K562 (cell line): ENCODE measurements around the gene PLXNB2. TPM values are rescaled to one million over a fixed set of nuclear protein-coding genes. Genes with fewer than 3 reads are reported as not detected.
A peak's percentile ranks its signal among the peaks of the same experiment; 100 is the strongest.

Source experiments
- ATAC-seq: fragments of 200-7000 bp; cut with Tn5 transposase; 3 replicates; pipeline ENCODE4 v1.9.1; 2020; ENCODE audit warnings: moderate library complexity
- BruUV-seq: library from RNA; stranded (reverse); fragments of 400-500 nt; replicated peaks from 2 replicates; lab custom pipeline; 2021; lab: Mats Ljungman, UMichigan
- CTCF ChIA-PET: fragments of 300-600 bp; formaldehyde crosslinking; extraction: SDS; loops from one replicate; lab custom pipeline; 2021; ENCODE audit warnings: low intra/inter-chr PET ratio; lab: Yijun Ruan, JAX
- POLR2A ChIA-PET: fragments of 300-600, 350-650 bp; sonication (Branson Sonifier 250); formaldehyde crosslinking; extraction: SDS; loops from one replicate; lab custom pipeline; 2021; ENCODE audit warnings: antibody characterized with exemption, inconsistent platforms; lab: Yijun Ruan, JAX
- DNase-seq, 4 experiments: peaks; one replicate each; pipeline versions ENCODE4 v3.0.0 to v3.0.0-alpha.2; 2011 to 2018; ENCODE audit warnings: low spot score in 3 of 4, mixed read lengths in 3 of 4; ENCODE audit errors: extremely low read depth in 1 of 4
- FAIRE-seq: peaks from 2 replicates; lab custom pipeline; 2011; peaks lifted over from hg19 to GRCh38; lab: Jason Lieb, UNC
- H2AFZ ChIP-seq: 2 replicates; pipeline ENCODE4 v1.6.0; 2011; ENCODE audit warnings: low read depth, low read length, control low read depth, inconsistent platforms
- H3K27ac ChIP-seq: fragments of 200-600 bp; 3 replicates; pipeline ENCODE4 v1.8.0; 2011; ENCODE audit warnings: low read depth, mild to moderate bottlenecking, control low read depth, inconsistent platforms, low read length, moderate library complexity, mixed read lengths; ENCODE audit errors: extremely low read depth
- H3K27me3 ChIP-seq, 2 experiments: fragments of 300-600 bp in 1 of 2; 2 replicates in 1 of 2; 3 replicates in 1 of 2; pipeline versions ENCODE4 v1.6.0 to v1.8.0; 2011; ENCODE audit warnings: inconsistent platforms in 2 of 2, low read length in 2 of 2, mild to moderate bottlenecking in 1 of 2, mixed read lengths in 1 of 2, moderate library complexity in 1 of 2; ENCODE audit not compliant: control insufficient read depth in 2 of 2, insufficient read depth in 2 of 2
- H3K36me3 ChIP-seq: fragments of 300-600 bp; 3 replicates; pipeline ENCODE4 v1.8.0; 2011; ENCODE audit warnings: mild to moderate bottlenecking, low read length, inconsistent platforms; ENCODE audit not compliant: control insufficient read depth, insufficient read depth
- H3K4me1 ChIP-seq, 2 experiments: fragments of 200-600 bp in 1 of 2; replicated peaks in 1 of 2; 2 replicates in 1 of 2; 3 replicates in 1 of 2; pipeline versions ENCODE4 v1.5.1 to v1.8.0; 2011; ENCODE audit warnings: inconsistent platforms in 2 of 2, low read length in 2 of 2, mild to moderate bottlenecking in 1 of 2, mixed read lengths in 1 of 2, moderate library complexity in 1 of 2; ENCODE audit not compliant: control insufficient read depth in 2 of 2, insufficient read depth in 2 of 2
- H3K4me2 ChIP-seq: 2 replicates; pipeline ENCODE4 v1.6.1; 2011; ENCODE audit warnings: low read length, control low read depth, inconsistent platforms, mixed read lengths; ENCODE audit not compliant: insufficient read depth
- H3K4me3 ChIP-seq: fragments of 200-600 bp; sonication (generic), shearing (Covaris generic); 2 replicates; pipeline ENCODE4 v1.5.1; 2016; ENCODE audit warnings: control low read depth, inconsistent platforms
- H3K79me2 ChIP-seq: fragments of 200-600 bp; 3 replicates; pipeline ENCODE4 v1.8.0; 2011; ENCODE audit warnings: low read length, inconsistent platforms; ENCODE audit not compliant: control insufficient read depth, insufficient read depth
- H3K9ac ChIP-seq, 2 experiments: 2 replicates each; pipeline versions ENCODE4 v1.6.0 to v1.6.1; 2011; ENCODE audit warnings: low read depth in 2 of 2, low read length in 2 of 2, control low read depth in 1 of 2, inconsistent platforms in 1 of 2, mild to moderate bottlenecking in 1 of 2, mixed read lengths in 1 of 2; ENCODE audit not compliant: insufficient read depth in 1 of 2
- H3K9me1 ChIP-seq: one replicate; pipeline ENCODE4 v1.6.0; 2011; ENCODE audit warnings: inconsistent platforms, mild to moderate bottlenecking, low read length, moderate library complexity; ENCODE audit not compliant: control insufficient read depth, insufficient read depth
- H3K9me3 ChIP-seq: replicated peaks from 2 replicates; pipeline ENCODE4 v1.5.1; 2011; ENCODE audit warnings: low read depth, low read length, inconsistent platforms; ENCODE audit not compliant: control insufficient read depth, insufficient read depth
- H4K20me1 ChIP-seq: replicated peaks from 2 replicates; pipeline ENCODE4 v1.6.1; 2011; ENCODE audit warnings: low read length, inconsistent platforms, mixed read lengths; ENCODE audit not compliant: control insufficient read depth, insufficient read depth
- ATF6 ChIP-seq: sonication (generic); formaldehyde crosslinking; IDR thresholded peaks from 2 replicates; pipeline ENCODE4 v1.4.0; 2020; ENCODE audit warnings: mild to moderate bottlenecking, missing genetic modification reagents
- ETV5 ChIP-seq: sonication (generic); formaldehyde crosslinking; IDR thresholded peaks from 2 replicates; pipeline ENCODE4 v1.4.0; 2020; ENCODE audit warnings: low read depth, mild to moderate bottlenecking, missing genetic modification reagents
- FOS ChIP-seq: IDR thresholded peaks from 3 replicates; pipeline ENCODE4 v1.6.1; 2011; ENCODE audit not compliant: insufficient read length; ENCODE audit errors: extremely low read depth
- FOXM1 ChIP-seq, 2 experiments: fragments of 450-650 bp in 1 of 2; sonication (generic) in 1 of 2; formaldehyde crosslinking in 1 of 2; IDR thresholded peaks; 2 replicates each; pipeline versions ENCODE4 v1.6.1 to v1.9.0; 2017 to 2022; ENCODE audit warnings: low read depth in 2 of 2, mild to moderate bottlenecking in 2 of 2, missing genetic modification reagents in 1 of 2, moderate library complexity in 1 of 2
- GABPA ChIP-seq: fragments of 200-800 bp; sonication (Bioruptor generic); conservative IDR thresholded peaks from 2 replicates; pipeline ENCODE4 v1.6.1; 2016; ENCODE audit warnings: low read depth, missing genetic modification characterization, missing compliant biosample characterization
- KDM4B ChIP-seq, 2 experiments: fragments of 450-650 bp in 1 of 2; sonication (generic) in 1 of 2; IDR thresholded peaks; 2 replicates each; pipeline ENCODE4 v1.6.1; 2016 to 2017; ENCODE audit warnings: borderline replicate concordance in 2 of 2, antibody characterized with exemption in 1 of 2, low read depth in 1 of 2, mild to moderate bottlenecking in 1 of 2
- MTA2 ChIP-seq: fragments of 450-650 bp; IDR thresholded peaks from 2 replicates; pipeline ENCODE4 v1.6.1; 2016; ENCODE audit warnings: low read depth
- NRF1 ChIP-seq, 2 experiments: fragments of 450-650 bp; IDR thresholded peaks in 1 of 2; conservative IDR thresholded peaks in 1 of 2; 2 replicates each; pipeline ENCODE4 v1.6.1; 2014; ENCODE audit warnings: mild to moderate bottlenecking in 2 of 2
- PHF8 ChIP-seq: fragments of 200-600 bp; sonication (generic); IDR thresholded peaks from 2 replicates; pipeline ENCODE4 v1.6.1; 2012; ENCODE audit warnings: mixed run types, mild to moderate bottlenecking, inconsistent platforms, low read length, moderate library complexity, borderline replicate concordance
- POLR2A ChIP-seq: fragments of 450-650 bp; conservative IDR thresholded peaks from 2 replicates; pipeline ENCODE4 v1.6.1; 2016
- POLR2AphosphoS2 ChIP-seq: IDR thresholded peaks from 2 replicates; pipeline ENCODE4 v1.6.1; 2012; ENCODE audit warnings: low read length, improper control_type of control experiment
- POLR2H ChIP-seq: IDR thresholded peaks from 2 replicates; pipeline ENCODE4 v1.6.1; 2016; ENCODE audit warnings: missing genetic modification characterization, low read depth, mild to moderate bottlenecking, control low read depth, missing compliant biosample characterization, moderate library complexity
- RBBP5 ChIP-seq: fragments of 200-600 bp; sonication (generic); IDR thresholded peaks from 2 replicates; pipeline ENCODE4 v1.6.1; 2012; ENCODE audit warnings: borderline replicate concordance, mild to moderate bottlenecking, low read length, control low read depth, inconsistent platforms; ENCODE audit not compliant: insufficient read depth, poor library complexity, severe bottlenecking
- SAFB ChIP-seq: fragments of 200-400 bp; formaldehyde crosslinking; IDR thresholded peaks from 2 replicates; pipeline ENCODE4 v1.6.1; 2017; ENCODE audit warnings: low read depth, low read length, borderline replicate concordance
- SMAD4 ChIP-seq: fragments of 250-450 bp; sonication (Bioruptor Pico); conservative IDR thresholded peaks from 2 replicates; pipeline ENCODE4 v1.8.0; 2021; ENCODE audit warnings: inconsistent platforms, mild to moderate bottlenecking, moderate library complexity
- SUPT5H ChIP-seq: fragments of 450-650 bp; IDR thresholded peaks from 2 replicates; pipeline ENCODE4 v1.6.1; 2016
- VEZF1 ChIP-seq: fragments of 200-800 bp; sonication (Bioruptor generic); IDR thresholded peaks from 2 replicates; pipeline ENCODE4 v1.6.1; 2017; ENCODE audit warnings: missing genetic modification characterization, missing compliant biosample characterization
- ZC3H4 ChIP-seq: sonication (generic); formaldehyde crosslinking; IDR thresholded peaks from 2 replicates; pipeline ENCODE4 v1.9.0; 2021; ENCODE audit warnings: missing genetic modification reagents, borderline replicate concordance
- ZKSCAN3 ChIP-seq: fragments of 250-450 bp; sonication (Bioruptor Pico); IDR thresholded peaks from 2 replicates; pipeline ENCODE4 v1.4.0; 2020
- WGBS: fragments of 100-300 bp; shearing (Covaris generic); methylation state at CpG from one replicate; pipeline ENCODE4 v1.1.6; 2016; ENCODE audit warnings: low coverage, mixed read lengths; ENCODE audit not compliant: insufficient coverage; ENCODE audit errors: missing lambda C conversion rate; 5-methylcytosine and 5-hydroxymethylcytosine counted together
- in situ Hi-C: fragments of 300-500 bp; cut with MboI; formaldehyde crosslinking; loops from 4 replicates; pipeline ENCODE4 v1.15.0; 2018; ENCODE audit warnings: inconsistent platforms, mixed read lengths
- intact Hi-C: fragments of 100-400 bp; cut with micrococcal nuclease; formaldehyde crosslinking; loops from 2 replicates; pipeline ENCODE4 v1.14.2; 2022
- polyA plus RNA-seq, 8 experiments: library from polyadenylated mRNA; depleted of rRNA in 4 of 8; stranded (reverse) in 5 of 8; unstranded in 3 of 8; fragments of >200 nt; fragmentation: Nextera tagmentation in 2 of 8; fragmentation: Illumina TruSeq in 1 of 8; extraction: Ambion mirVana in 2 of 8; extraction: Trizol in 1 of 8; gene quantifications; 2 replicates each; pipeline versions ENCODE4 v1.2.1 to v1.2.3, GENCODE V29; 2011 to 2014; ENCODE audit warnings: inconsistent platforms in 1 of 8, missing spikeins in 1 of 8
- total RNA-seq, 7 experiments: library from RNA; depleted of rRNA in 6 of 7; stranded (reverse); fragments of >200 nt in 6 of 7; fragmentation: Illumina TruSeq in 2 of 7; extraction: Trizol in 2 of 7; gene quantifications; 2 replicates each; pipeline versions ENCODE4 v1.2.1 to v1.2.3, GENCODE V29; 2011 to 2021; ENCODE audit warnings: low replicate concordance in 1 of 7

PLXNB2 gene
- total and polyA plus RNA-seq, 9 of the 15 experiments (the other 6 are each of a cell fraction or from before 2014, with no cell fraction given) = 0.15 to 45.1 (median 13.6) TPM

GRCh38 chr22:50308597-50308935, 1.1 kb upstream of the PLXNB2 start (continued):
- 0 out of 2 replicates have a peak, but pooled peaks have one; percentile 32 for TF ChIP-seq ETV5 (CRISPR knock-in tag)
- no peak for TF ChIP-seq RBBP5
- no peak for TF ChIP-seq FOS
- no peak for TF ChIP-seq POLR2AphosphoS2
- TF ChIP-seq SAFB = no peak
- TF ChIP-seq NRF1 (conservative IDR thresholded peaks at IDR 0.05 in 1 of 2, IDR thresholded peaks at IDR 0.05 in 1 of 2) = 0 out of 4 replicates have a peak, but pooled peaks have one; percentile 8 to 23
- peak; percentile 48 for TF ChIP-seq POLR2A
- no peak for TF ChIP-seq KDM4B (IDR thresholded peaks at IDR 0.05; ENCODE audit: borderline replicate concordance in 2 of 2, low read depth in 1 of 2)
- TF ChIP-seq ZC3H4 (CRISPR knock-in tag) = no peak
- TF ChIP-seq POLR2H (tag) = no peak
- 0 out of 2 replicates have a peak, but pooled peaks have one; percentile 29 for TF ChIP-seq SUPT5H
- TF ChIP-seq GABPA (tag) = peak; percentile 32

- Histone ChIP-seq H3K9ac (peak overlapping the region in 1 of 2 experiments; percentile 83; a peak in 1 of 4 replicates), H3K4me3 (no peak overlapping the region), H4K20me1 (no peaks in the 10 kb centered on the region), H3K79me2 (peaks cover 40% of the 10 kb centered on the region), H3K9me3 (no peaks in the 10 kb centered on the region), H2AFZ (no peak overlapping the region), H3K36me3 (no peaks in the 10 kb centered on the region), H3K27me3 (no peaks in the 10 kb centered on the region), H3K9me1 (no peaks in the 10 kb centered on the region), H3K4me1 (peaks cover 34 to 87% of the 10 kb centered on the region in 2 experiments), H3K27ac (peak overlapping the region; percentile 57; the same call in 1 of the 3 replicates), H3K4me2 (no peak overlapping the region; the same call in none of the 2 replicates)
- POLR2A ChIA-PET = interaction anchor here (1.1 to 1.4 kb wide), 2 partner anchors 14 to 46 kb away, joined by 3 to 4 read pairs; partner anchors contain the start of gene MAPK12
- BruUV-seq = no TSS peak
- in situ Hi-C loops (no loop called here), intact Hi-C loops (no loop called here)
- CTCF ChIA-PET = no interaction called here
- FAIRE-seq (no peak), DNase-seq (no peak), ATAC-seq (no peak)
- WGBS = 60% methylated on average over 7 of the region's 19 CpGs
- TF ChIP-seq ATF6 (CRISPR knock-in tag) = no peak
- 0 out of 2 replicates have a peak, but pooled peaks have one; percentile 18 for TF ChIP-seq PHF8
- TF ChIP-seq ZKSCAN3 (CRISPR knock-in tag) = no peak
- TF ChIP-seq MTA2 = no peak
- TF ChIP-seq SMAD4 (CRISPR knock-in tag) = no peak
- no peak for TF ChIP-seq FOXM1 (IDR thresholded peaks at IDR 0.05; ENCODE audit: low read depth)
- no peak for TF ChIP-seq FOXM1 (CRISPR knock-in tag; IDR thresholded peaks at IDR 0.05; ENCODE audit: low read depth)
- TF ChIP-seq VEZF1 (CRISPR knock-in tag) = 0 out of 2 replicates have a peak, but pooled peaks have one; percentile 4
Measured at GRCh38 chr22:50307890-50308596, 597 bp upstream of the PLXNB2 start.
